ENCODE results near the gene OSBP2.
"Not testable (repeated sequence)": the region's sequence is repeated elsewhere in the genome, so short reads cannot be mapped to it uniquely, and the experiment has no call there.

Gene OSBP2

GRCh38 chr22:30679895-30680690 is 14.6 kb upstream of the OSBP2 start:
- DNase-seq, result not testable (repeated sequence)

- no peak for DNase-seq
Measured at GRCh38 chr22:30680991-30681770, 13.5 kb upstream of the OSBP2 start.

- DNase-seq, result no peak
Measured at GRCh38 chr22:30681831-30682230, 12.8 kb upstream of the OSBP2 start.

GRCh38 chr22:30685178-30685577 is 9.5 kb upstream of the OSBP2 start:
- no peak for DNase-seq

- no peak for DNase-seq
Measured at GRCh38 chr22:30687358-30687757, 7.3 kb upstream of the OSBP2 start.

GRCh38 chr22:30689622-30690021 is 5.1 kb upstream of the OSBP2 start:
- DNase-seq, result no peak

GRCh38 chr22:30691204-30691603 is 3.5 kb upstream of the OSBP2 start:
- no peak for DNase-seq

- peak; percentile 77 for DNase-seq
Measured at GRCh38 chr22:30694171-30694639, 469 bp upstream of the OSBP2 start.

- DNase-seq, result no peak
Measured at GRCh38 chr22:30695351-30695851, 727 bp downstream of the OSBP2 start.

- DNase-seq, result no peak
Measured at GRCh38 chr22:30695871-30696655, 1.4 kb downstream of the OSBP2 start.

- DNase-seq, result no peak
Measured at GRCh38 chr22:30697975-30698374, 3.3 kb downstream of the OSBP2 start.

- no peak for DNase-seq
Measured at GRCh38 chr22:30701872-30702271, 7.2 kb downstream of the OSBP2 start.

- DNase-seq, result no peak
Measured at GRCh38 chr22:30702856-30703255, 8.2 kb downstream of the OSBP2 start.

GRCh38 chr22:30704978-30705377 is 10.3 kb downstream of the OSBP2 start:
- DNase-seq, result no peak

GRCh38 chr22:30705710-30706651 is 11.3 kb downstream of the OSBP2 start:
- DNase-seq, result no peak

- not testable (repeated sequence) for DNase-seq
Measured at GRCh38 chr22:30709980-30710379, 15.3 kb downstream of the OSBP2 start.

GRCh38 chr22:30712094-30712493 is 17.4 kb downstream of the OSBP2 start:
- no peak for DNase-seq

- no peak for DNase-seq
Measured at GRCh38 chr22:30714062-30714461, 19.4 kb downstream of the OSBP2 start.

GRCh38 chr22:30717331-30717921 is 22.8 kb downstream of the OSBP2 start:
- no peak for DNase-seq

- no peak for DNase-seq
Measured at GRCh38 chr22:30717952-30718351, 23.3 kb downstream of the OSBP2 start.

- DNase-seq, result no peak
Measured at GRCh38 chr22:30718491-30718890, 23.8 kb downstream of the OSBP2 start.
